HFFc6 (cell line): ENCODE data around the gene DNTT. TPM values are rescaled to one million over a fixed set of nuclear protein-coding genes. Genes with fewer than 3 reads are reported as not detected.

ENCODE experiments used
- DNase-seq: peaks from one replicate; pipeline ENCODE4 v3.0.0-alpha.2; 2018
- H3K27ac Mint-ChIP-seq: 2 replicates; pipeline ENCODE4 v1.8.0; 2020; ENCODE audit warnings: mild to moderate bottlenecking, mixed read lengths
- H3K27me3 Mint-ChIP-seq: 2 replicates; pipeline ENCODE4 v1.8.0; 2021; ENCODE audit warnings: mild to moderate bottlenecking, moderate library complexity, mixed read lengths; ENCODE audit not compliant: insufficient read depth
- H3K36me3 Mint-ChIP-seq: 2 replicates; pipeline ENCODE4 v1.8.0; 2021; ENCODE audit warnings: low read depth, mixed read lengths
- H3K4me1 Mint-ChIP-seq: 2 replicates; pipeline ENCODE4 v1.8.0; 2020; ENCODE audit warnings: low read depth, mixed read lengths
- H3K4me3 Mint-ChIP-seq: 2 replicates; pipeline ENCODE4 v1.8.0; 2020; ENCODE audit warnings: mild to moderate bottlenecking, moderate library complexity, mixed read lengths
- H3K9me3 Mint-ChIP-seq: 2 replicates; pipeline ENCODE4 v1.8.0; 2020; ENCODE audit warnings: mild to moderate bottlenecking, mixed read lengths
- CTCF ChIP-seq: fragments of 200-600 bp; sonication (generic); IDR thresholded peaks from 2 replicates; pipeline ENCODE4 v1.5.0; 2021; ENCODE audit warnings: antibody characterized with exemption, mild to moderate bottlenecking
- total RNA-seq, 6 experiments: library from RNA; stranded (reverse); fragmentation: NEBNext Ultra II Directional; extraction: Animal tissue kit (Norgen Biotek cat#: 25700); gene quantifications; 2 replicates in 1 of 6; 3 replicates in 5 of 6; pipeline ENCODE4 v1.2.3, GENCODE V29; 2021

The DNTT gene
- total RNA-seq, 6 experiments from 2014 or later = not detected

DNA sequence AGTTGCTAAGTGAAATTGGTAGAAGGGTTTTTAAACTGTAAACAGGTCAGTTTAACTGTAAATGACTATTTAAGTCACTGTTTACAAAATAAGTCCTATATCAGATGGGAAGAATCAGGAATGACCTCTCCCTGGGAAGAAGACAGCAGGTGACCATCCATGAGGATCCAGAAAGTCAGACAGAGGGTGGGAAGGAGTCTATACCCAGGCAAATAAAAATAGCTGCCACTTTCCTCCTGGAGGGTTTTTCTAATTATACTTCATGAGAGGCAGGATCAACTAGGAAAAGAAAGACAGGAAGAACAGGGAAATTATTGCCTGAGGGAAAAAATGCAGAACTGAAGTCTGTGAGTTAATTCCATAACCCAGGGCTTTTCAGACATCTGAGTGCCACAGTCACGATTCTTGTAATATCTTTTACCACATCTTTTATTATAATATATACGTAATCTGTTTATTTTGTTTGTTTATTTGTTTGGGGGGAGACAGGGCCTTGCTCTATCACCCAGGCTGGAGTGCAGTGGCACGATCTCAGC lies 7.0 kb downstream of the DNTT start:
- no peak for DNase-seq
- TF ChIP-seq CTCF = no peak
- H3K4me3 Mint-ChIP-seq = no peak overlapping the region
- no peaks in the 10 kb centered on the region for H3K36me3 Mint-ChIP-seq
- H3K27ac Mint-ChIP-seq = no peak overlapping the region
- H3K27me3 Mint-ChIP-seq = peaks cover 8% of the 10 kb centered on the region
- no peaks in the 10 kb centered on the region for H3K9me3 Mint-ChIP-seq
- no peaks in the 10 kb centered on the region for H3K4me1 Mint-ChIP-seq

GRCh38 chr10:96313344-96313743 lies 9.1 kb downstream of the DNTT start:
- no peaks in the 10 kb centered on the region for H3K36me3 Mint-ChIP-seq
- no peak overlapping the region for H3K4me3 Mint-ChIP-seq
- TF ChIP-seq CTCF = no peak
- H3K27ac Mint-ChIP-seq = no peak overlapping the region
- DNase-seq = no peak
- H3K4me1 Mint-ChIP-seq = no peaks in the 10 kb centered on the region
- no peaks in the 10 kb centered on the region for H3K9me3 Mint-ChIP-seq
- peaks cover 8% of the 10 kb centered on the region for H3K27me3 Mint-ChIP-seq

DNA sequence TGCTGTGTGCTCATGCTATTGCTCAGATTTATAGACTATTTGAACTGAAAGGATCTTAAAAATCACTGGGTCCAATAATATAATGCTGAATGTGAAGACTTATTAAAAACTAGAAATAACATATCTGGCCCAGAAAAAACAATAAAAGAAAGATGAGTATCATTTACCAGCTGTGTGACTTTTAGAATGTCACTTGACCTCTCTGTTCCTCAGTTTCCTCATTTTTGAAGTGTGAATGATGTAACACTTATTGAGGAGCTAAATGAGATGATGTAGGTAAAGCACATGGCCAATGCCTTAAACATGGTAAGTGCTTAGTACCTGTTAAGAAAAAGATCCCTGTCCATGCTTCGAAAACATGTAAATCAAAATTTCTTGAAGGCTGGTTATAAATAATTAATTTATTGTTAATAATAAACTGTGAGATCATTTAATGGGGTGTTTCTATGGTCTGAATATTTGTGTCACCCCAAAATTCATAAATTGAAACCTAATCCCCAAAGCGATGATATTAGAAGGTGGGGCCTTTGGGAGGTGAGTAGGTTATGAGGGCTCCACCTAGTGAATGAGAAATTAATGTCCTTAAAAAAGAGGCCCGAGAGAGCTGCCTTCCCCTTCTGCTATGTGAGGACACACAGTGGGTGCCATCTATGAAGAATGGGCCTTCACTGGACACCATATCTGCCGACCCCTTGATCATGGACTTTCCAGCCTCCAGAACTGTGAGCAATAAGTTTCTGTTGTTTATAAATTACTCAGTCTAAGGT lies 13.0 kb downstream of the DNTT start:
- Mint-ChIP-seq H3K9me3 (no peaks in the 10 kb centered on the region), H3K36me3 (no peaks in the 10 kb centered on the region), H3K4me1 (no peaks in the 10 kb centered on the region), H3K27ac (no peak overlapping the region), H3K27me3 (peaks cover 4% of the 10 kb centered on the region), H3K4me3 (no peak overlapping the region)
- no peak for DNase-seq
- TF ChIP-seq CTCF = no peak

DNA sequence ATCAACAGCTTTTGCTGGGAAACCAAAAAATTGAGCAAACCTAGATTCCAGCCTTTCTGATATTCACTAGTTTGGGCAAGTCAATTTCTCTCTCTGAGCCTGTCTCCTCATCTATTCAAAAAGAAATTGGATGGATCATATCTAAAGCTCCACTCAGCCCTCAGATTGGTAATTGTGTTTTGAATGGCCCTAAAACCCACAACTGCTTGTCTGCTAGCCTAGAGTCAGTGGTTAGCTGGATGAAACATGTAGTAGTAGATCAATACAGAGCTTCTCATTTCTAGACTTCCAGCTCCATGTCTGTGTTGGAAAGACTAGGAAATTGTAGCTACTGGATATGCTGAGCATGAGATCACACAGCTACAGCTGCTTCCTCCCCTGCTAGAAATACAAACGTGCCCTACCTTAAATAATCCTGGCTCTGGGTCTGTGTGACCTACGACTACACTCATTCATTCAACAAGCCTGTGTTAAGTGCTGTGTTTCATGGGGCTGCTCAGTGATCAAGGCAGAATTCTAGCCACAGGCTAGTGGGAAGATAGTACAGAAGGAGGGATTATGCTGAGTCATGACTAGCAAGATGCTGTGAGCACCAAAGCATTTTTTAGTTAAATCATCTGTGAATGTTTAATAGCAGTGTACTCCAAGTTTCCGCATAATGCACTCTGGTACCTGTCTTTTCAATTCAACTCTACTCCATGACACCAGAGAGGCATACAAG lies 15.7 kb downstream of the DNTT start:
- H3K9me3 Mint-ChIP-seq = no peaks in the 10 kb centered on the region
- no peak overlapping the region for H3K27ac Mint-ChIP-seq
- H3K4me1 Mint-ChIP-seq = no peaks in the 10 kb centered on the region
- DNase-seq = no peak
- peaks cover 4% of the 10 kb centered on the region for H3K27me3 Mint-ChIP-seq
- no peaks in the 10 kb centered on the region for H3K36me3 Mint-ChIP-seq
- TF ChIP-seq CTCF = no peak
- no peak overlapping the region for H3K4me3 Mint-ChIP-seq

DNA sequence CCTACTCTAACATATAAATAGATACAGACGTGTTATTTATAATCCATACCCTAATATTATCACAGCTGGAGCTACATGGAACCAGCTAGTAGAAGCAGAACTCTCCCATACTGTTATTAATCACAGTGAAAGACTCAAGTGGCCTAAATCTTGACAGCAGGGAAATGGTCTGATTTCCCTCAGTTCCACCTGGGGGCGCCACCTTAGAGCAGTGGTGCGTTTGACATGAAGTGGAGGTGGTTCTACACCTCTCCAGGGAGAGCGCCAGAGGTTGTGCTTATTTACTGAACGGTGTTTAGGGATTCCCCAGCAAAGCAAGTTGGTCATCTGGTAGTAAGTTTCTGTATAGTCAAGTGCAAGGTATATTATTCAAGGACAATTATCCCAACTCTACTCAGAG lies 17.6 kb downstream of the DNTT start:
- no peak overlapping the region for H3K27ac Mint-ChIP-seq
- H3K36me3 Mint-ChIP-seq = no peaks in the 10 kb centered on the region
- no peaks in the 10 kb centered on the region for H3K4me1 Mint-ChIP-seq

More for the DNA sequence above, 17.6 kb downstream of the DNTT start:
- peaks cover 4% of the 10 kb centered on the region; the same call in 1 of the 2 replicates for H3K27me3 Mint-ChIP-seq
- DNase-seq = no peak
- no peak for TF ChIP-seq CTCF
- no peak overlapping the region for H3K4me3 Mint-ChIP-seq
- no peaks in the 10 kb centered on the region for H3K9me3 Mint-ChIP-seq
